Smooth muscle cell (in vitro differentiated cells): ENCODE data around the gene SUPT4H1. TPM values are rescaled to one million over a fixed set of nuclear protein-coding genes. Genes with fewer than 3 reads are reported as not detected.
A peak's percentile ranks its signal among the peaks of the same experiment; 100 is the strongest.

Experiments
- DNase-seq: peaks from one replicate; lab custom pipeline; 2025; ENCODE audit not compliant: unreplicated experiment; lab: John Stamatoyannopoulos, UW
- H2AFZ ChIP-seq: fragments of 200-600 bp; sonication (generic); 2 replicates; pipeline ENCODE4 v1.6.0; 2016; ENCODE audit warnings: antibody characterized with exemption, low read depth, mild to moderate bottlenecking
- H3F3A ChIP-seq: fragments of 200-600 bp; sonication (generic); 2 replicates; pipeline ENCODE4 v1.6.0; 2017; ENCODE audit warnings: antibody characterized with exemption, low read depth
- H3K27ac ChIP-seq: fragments of 200-600 bp; sonication (generic); 2 replicates; pipeline ENCODE4 v1.5.1; 2016; ENCODE audit warnings: low read depth, mild to moderate bottlenecking
- H3K27me3 ChIP-seq: fragments of 200-600 bp; sonication (generic); 2 replicates; pipeline ENCODE4 v1.6.1; 2016; ENCODE audit warnings: low read depth, mild to moderate bottlenecking
- H3K36me3 ChIP-seq: fragments of 200-600 bp; sonication (generic); 2 replicates; pipeline ENCODE4 v1.5.1; 2016; ENCODE audit warnings: low read depth
- H3K4me1 ChIP-seq: fragments of 200-600 bp; sonication (generic); 2 replicates; pipeline ENCODE4 v1.5.1; 2016; ENCODE audit warnings: low read depth
- H3K4me2 ChIP-seq: fragments of 200-600 bp; sonication (generic); 2 replicates; pipeline ENCODE4 v1.6.0; 2016; ENCODE audit warnings: mild to moderate bottlenecking
- H3K4me3 ChIP-seq: fragments of 200-600 bp; sonication (generic); 2 replicates; pipeline ENCODE4 v1.5.1; 2016; ENCODE audit warnings: mild to moderate bottlenecking
- H3K79me2 ChIP-seq: fragments of 200-600 bp; sonication (generic); 2 replicates; pipeline ENCODE4 v1.6.0; 2016; ENCODE audit warnings: low read depth, mild to moderate bottlenecking
- H3K9ac ChIP-seq: fragments of 200-600 bp; sonication (generic); 2 replicates; pipeline ENCODE4 v1.6.0; 2016; ENCODE audit warnings: low read depth
- H3K9me3 ChIP-seq: fragments of 200-600 bp; sonication (generic); replicated peaks from 2 replicates; pipeline ENCODE4 v1.5.1; 2016; ENCODE audit warnings: low read depth
- H4K20me1 ChIP-seq: fragments of 200-600 bp; sonication (generic); 2 replicates; pipeline ENCODE4 v1.6.0; 2016; ENCODE audit warnings: low read depth
- CTCF ChIP-seq: fragments of 200-600 bp; sonication (generic); IDR thresholded peaks from 2 replicates; pipeline ENCODE4 v1.5.1; 2017; ENCODE audit warnings: borderline replicate concordance, mild to moderate bottlenecking, antibody characterized with exemption; ENCODE audit not compliant: insufficient read depth, poor library complexity, severe bottlenecking
- WGBS: methylation state at CpG from one replicate; pipeline ENCODE4 v1.1.7; 2016; ENCODE audit warnings: low lambda C conversion rate; 5-methylcytosine and 5-hydroxymethylcytosine counted together
- polyA plus RNA-seq: library from polyadenylated mRNA; unstranded; fragments of >200 nt; fragmentation: Nextera tagmentation; extraction: Ambion mirVana; gene quantifications from 2 replicates; pipeline ENCODE4 v1.2.1, GENCODE V29; 2016
- total RNA-seq: library from RNA; depleted of rRNA; stranded (reverse); fragments of >200 nt; gene quantifications from 2 replicates; pipeline ENCODE4 v1.2.3, GENCODE V29; 2014

SUPT4H1 gene
- total and polyA plus RNA-seq, 2 experiments from 2014 or later, result 66.1 to 107 TPM

- WGBS, result 90% methylated on average over 4 of the region's 4 CpGs
- no peak overlapping the region for H3K27ac ChIP-seq
Measured at GRCh38 chr17:58329810-58330537, 22.0 kb downstream of the SUPT4H1 start.

GRCh38 chr17:58329035-58329809, 22.8 kb downstream of the SUPT4H1 start:
- 74% methylated on average over 16 of the region's 16 CpGs for WGBS
- no peaks in the 10 kb centered on the region for H4K20me1 ChIP-seq

More at GRCh38 chr17:58329810-58330537, 22.0 kb downstream of the SUPT4H1 start:
- Histone ChIP-seq H3F3A (no peaks in the 10 kb centered on the region), H3K27me3 (no peaks in the 10 kb centered on the region), H3K36me3 (no peaks in the 10 kb centered on the region), H3K4me2 (no peak overlapping the region), H4K20me1 (no peaks in the 10 kb centered on the region), H3K9ac (no peak overlapping the region), H3K9me3 (no peaks in the 10 kb centered on the region), H3K4me3 (no peak overlapping the region), H3K79me2 (no peaks in the 10 kb centered on the region), H3K4me1 (peaks cover 18% of the 10 kb centered on the region), H2AFZ (no peak overlapping the region)
- TF ChIP-seq CTCF, result no peak
- no peak for DNase-seq

GRCh38 chr17:58328195-58329034, 23.6 kb downstream of the SUPT4H1 start, which contains the start of gene TSPOAP1:
TSS of gene TSPOAP1 (minus strand) at chr17:58328795. CDS start at chr17:58327920, 875 bp downstream.
- Histone ChIP-seq H3F3A (no peaks in the 10 kb centered on the region), H3K9me3 (no peaks in the 10 kb centered on the region), H3K4me3 (no peak within 1 kb of the TSS), H4K20me1 (no peaks in the 10 kb centered on the region), H3K27me3 (no peaks in the 10 kb centered on the region), H3K27ac (no peak within 1 kb of the TSS), H2AFZ (no peak within 1 kb of the TSS), H3K4me1 (peaks cover 29% of the 10 kb centered on the region), H3K4me2 (peak within 1 kb of the TSS; percentile 33), H3K79me2 (no peaks in the 10 kb centered on the region), H3K9ac (no peak within 1 kb of the TSS), H3K36me3 (no peaks in the 10 kb centered on the region)
- DNase-seq, result no peak
- 51% methylated on average over 17 of the region's 23 CpGs for WGBS
- TF ChIP-seq CTCF, result no peak

More at GRCh38 chr17:58329035-58329809, 22.8 kb downstream of the SUPT4H1 start:
- no peaks in the 10 kb centered on the region for H3K9me3 ChIP-seq
- H3K4me3 ChIP-seq, result no peak overlapping the region
- DNase-seq, result no peak
- no peaks in the 10 kb centered on the region for H3F3A ChIP-seq
- no peak overlapping the region for H3K9ac ChIP-seq
- no peak overlapping the region for H3K27ac ChIP-seq
- H3K4me1 ChIP-seq, result peaks cover 24% of the 10 kb centered on the region
- peak overlapping the region; percentile 33 for H3K4me2 ChIP-seq
- no peaks in the 10 kb centered on the region for H3K36me3 ChIP-seq
- H2AFZ ChIP-seq, result no peak overlapping the region
- no peak for TF ChIP-seq CTCF
- H3K27me3 ChIP-seq, result no peaks in the 10 kb centered on the region
- H3K79me2 ChIP-seq, result no peaks in the 10 kb centered on the region
